Measurements from ENCODE around the gene VRTN.

VRTN gene

DNA sequence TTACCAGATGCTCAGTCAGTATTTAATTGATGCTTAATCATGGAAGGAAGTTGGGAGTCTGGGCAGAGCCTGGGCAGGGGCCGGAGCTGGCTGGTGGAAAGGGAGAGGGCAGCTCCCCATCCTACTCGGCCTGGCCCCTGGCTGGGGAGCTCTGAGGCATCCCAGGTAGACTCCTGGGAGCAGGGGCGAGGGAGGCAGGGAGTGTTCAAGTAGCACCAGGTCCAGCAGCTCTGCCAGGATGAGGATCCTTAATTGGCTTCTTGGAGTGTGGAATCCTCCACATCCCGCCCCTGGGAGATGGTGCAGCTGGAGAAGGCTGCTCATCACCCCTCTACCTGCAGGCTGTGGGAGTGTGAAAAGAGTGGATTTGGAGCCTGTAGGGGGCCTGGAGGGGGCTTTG is 46.8 kb downstream of the VRTN start:
- no peak for DNase-seq (ENCODE audit: low spot score)

- DNase-seq (ENCODE audit: low spot score): peak; percentile 39
These were observed 51.9 kb downstream of the VRTN start for GRCh38 chr14:74400031-74400685.

- no peak for DNase-seq (ENCODE audit: low spot score)
These were observed 52.7 kb downstream of the VRTN start for GRCh38 chr14:74400919-74401503.

DNA sequence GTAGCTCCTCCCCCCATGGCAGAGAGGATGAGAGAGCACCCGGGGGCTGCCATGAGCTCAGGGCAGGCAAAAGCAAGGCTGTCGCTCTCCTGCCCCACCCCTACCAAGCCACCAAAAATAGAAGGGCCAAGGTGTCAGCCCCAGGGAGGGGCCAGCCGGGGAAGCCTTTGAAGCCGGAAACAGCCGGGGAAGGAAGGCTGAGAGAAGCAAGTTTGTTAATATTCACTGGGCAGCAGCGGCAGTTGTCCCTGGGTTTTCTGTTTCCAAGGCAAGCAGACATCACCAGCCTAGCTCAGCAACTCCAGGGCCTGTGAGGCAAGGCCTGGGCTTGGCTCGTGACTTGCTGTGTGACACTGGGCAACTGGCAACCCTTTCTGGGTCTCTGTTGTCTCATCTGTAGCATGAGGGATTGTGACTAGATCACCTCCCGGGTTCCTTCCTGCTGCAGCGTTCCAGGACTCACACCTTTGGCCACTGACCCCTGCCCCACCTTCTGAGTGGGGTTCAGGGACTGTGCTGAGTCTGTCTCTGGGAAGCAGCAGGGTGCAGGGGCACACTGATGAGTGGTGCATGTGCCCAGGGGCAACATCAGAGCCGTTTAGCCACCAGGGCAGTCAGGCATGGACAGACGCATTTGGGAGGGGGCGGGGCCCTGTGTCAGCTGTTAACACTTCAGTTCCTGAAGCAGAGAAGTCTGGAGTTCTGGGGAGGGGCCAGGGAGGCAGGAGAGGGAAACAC is 53.4 kb downstream of the VRTN start:
- no peak for DNase-seq (ENCODE audit: low spot score)

GRCh38 chr14:74402401-74403251 is 54.4 kb downstream of the VRTN start:
- DNase-seq (ENCODE audit: low spot score): no peak

- DNase-seq (ENCODE audit: low spot score): no peak
These were observed 55.5 kb downstream of the VRTN start for GRCh38 chr14:74403619-74404417.

GRCh38 chr14:74404435-74404834 is 56.2 kb downstream of the VRTN start:
- no peak for DNase-seq (ENCODE audit: low spot score)

DNA sequence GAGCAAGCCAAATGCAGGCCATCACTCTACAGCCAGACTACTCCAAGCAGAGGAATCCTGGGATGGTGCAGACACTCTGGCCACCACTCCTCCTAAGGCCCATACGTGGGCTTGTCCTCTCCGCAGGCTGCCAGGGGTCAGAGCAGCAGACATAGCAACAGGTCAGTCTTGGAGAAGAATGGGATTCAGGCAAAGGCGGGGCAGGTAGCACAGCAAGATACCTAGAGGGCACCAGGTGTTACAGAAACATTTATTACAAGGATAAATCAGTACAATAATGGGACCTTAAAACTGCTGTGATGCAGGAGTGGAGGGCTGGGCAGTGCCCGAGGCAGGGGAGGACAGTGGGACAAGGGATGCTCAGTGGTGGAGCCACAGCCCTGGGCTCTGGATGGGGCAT is 57.4 kb downstream of the VRTN start:
- DNase-seq (ENCODE audit: low spot score): no peak

DNA sequence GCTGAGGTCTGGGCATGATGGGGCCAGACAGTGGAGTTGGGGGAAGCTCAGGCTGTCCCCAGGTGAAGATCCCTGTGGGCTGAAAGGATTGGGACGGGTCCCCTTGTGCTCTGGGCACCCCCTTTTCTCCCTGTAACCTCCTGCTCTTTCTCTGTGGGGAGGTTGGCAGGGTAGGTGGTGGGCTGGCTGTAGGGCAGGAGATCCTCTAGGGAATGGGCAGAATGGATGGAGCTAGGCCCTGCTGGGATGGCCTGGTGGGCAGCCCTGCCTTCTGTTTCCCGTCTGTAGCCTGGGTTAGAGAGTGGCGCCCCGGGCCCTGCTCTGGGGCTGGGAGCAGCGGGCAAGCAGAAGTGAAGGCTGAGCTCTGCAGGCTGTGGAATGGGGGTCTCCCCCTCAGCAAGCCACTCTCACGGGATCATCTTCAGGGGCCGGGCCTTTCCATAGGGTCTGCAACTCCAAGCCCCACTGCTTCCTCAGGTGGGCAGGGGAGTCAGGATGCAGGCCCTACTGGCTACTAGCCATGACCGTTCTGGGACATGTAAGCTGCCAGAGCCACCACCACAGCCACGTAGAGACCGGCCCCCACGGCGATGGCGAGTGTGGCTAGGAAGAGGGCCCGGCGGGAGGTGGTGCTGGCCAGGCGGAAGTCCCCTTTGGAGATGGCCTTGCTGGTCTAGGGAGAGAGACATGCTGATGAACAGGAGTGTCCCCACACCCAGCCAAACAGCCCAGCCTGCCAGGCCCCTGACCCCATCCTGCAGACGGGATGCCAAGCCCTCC is 58.9 kb downstream of the VRTN start:
- no peak for DNase-seq (ENCODE audit: low spot score)

DNA sequence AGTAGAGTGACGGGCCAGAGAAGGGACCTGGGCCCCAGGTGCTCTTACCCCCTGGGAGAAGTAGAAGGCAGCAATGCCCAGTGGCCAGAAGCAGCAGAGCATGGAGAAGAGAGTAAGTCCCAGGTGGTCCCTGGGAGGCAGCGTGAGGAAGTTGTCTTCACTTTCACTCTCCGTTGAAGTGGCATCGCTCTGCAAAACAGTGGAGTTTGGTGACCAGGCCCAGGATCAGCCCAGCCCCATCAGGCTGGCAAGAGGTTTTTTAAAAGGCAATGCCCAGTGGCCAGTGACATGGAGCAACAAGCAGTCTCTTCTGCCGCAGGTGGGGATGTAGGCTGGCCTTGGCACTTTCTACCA is 59.5 kb downstream of the VRTN start:
- no peak for DNase-seq (ENCODE audit: low spot score)

DNA sequence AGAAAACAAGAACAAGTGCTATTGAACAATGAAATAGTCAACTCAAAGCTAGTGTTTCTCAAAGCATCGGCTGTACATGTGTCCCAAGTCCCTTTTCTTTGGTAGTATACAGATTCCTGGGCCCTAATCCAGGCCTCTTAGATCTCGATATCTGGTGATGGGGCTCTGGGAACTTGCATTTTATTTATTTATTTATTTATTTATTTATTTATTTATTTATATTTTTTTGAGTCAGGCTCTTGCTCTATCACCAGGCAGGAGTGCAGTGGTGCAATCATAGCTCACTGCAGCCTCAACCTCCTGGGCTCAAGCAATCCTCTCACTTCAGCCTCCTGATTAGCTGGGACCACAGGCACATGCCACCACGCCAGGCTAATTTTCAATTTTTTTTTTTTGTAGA is 60.6 kb downstream of the VRTN start:
- no peak for DNase-seq (ENCODE audit: low spot score)

DNA sequence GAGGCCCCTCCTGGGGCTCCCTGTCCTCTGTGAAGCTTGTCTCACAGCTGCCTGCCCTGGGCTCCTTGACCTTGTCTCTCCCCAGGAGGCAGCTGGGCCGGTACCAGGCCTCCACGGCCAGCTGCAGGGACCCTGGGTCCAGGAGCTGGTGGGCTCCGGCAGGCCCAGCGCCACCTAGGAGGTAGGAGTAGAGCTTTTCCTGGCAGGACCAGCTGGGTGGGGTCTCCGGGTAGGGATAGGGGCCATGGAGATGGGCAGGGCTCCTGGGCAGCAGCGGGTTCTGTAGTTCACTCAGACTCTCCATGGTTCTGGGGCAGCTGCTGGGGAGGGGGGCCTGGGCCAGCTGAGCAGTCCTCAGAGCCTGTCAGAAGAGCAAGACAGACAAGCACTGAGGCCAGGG is 61.2 kb downstream of the VRTN start:
- no peak for DNase-seq (ENCODE audit: low spot score)

Data from GM03348 (cell line).